ENCODE data around the gene TRPV4.

- TF ChIP-seq EZH2 (IDR thresholded peaks at IDR 0.05; ENCODE audit: low read depth, unreplicated experiment) (no peak), CREB1 (CRISPR knock-in tag; IDR thresholded peaks at IDR 0.05; ENCODE audit: low read depth) (no peak), POLR2AphosphoS5 (IDR thresholded peaks at IDR 0.05; ENCODE audit: low read depth) (no peak), JUNB (IDR thresholded peaks at IDR 0.05; ENCODE audit: unreplicated experiment) (no peak), EZH2phosphoT487 (IDR thresholded peaks at IDR 0.05; ENCODE audit: unreplicated experiment) (no peak), ZNF331 (CRISPR knock-in tag; IDR thresholded peaks at IDR 0.05; ENCODE audit: low read depth) (no peak), ZNF462 (CRISPR knock-in tag; IDR thresholded peaks at IDR 0.05) (no peak)
- TF ChIP-seq, protein P1, sequence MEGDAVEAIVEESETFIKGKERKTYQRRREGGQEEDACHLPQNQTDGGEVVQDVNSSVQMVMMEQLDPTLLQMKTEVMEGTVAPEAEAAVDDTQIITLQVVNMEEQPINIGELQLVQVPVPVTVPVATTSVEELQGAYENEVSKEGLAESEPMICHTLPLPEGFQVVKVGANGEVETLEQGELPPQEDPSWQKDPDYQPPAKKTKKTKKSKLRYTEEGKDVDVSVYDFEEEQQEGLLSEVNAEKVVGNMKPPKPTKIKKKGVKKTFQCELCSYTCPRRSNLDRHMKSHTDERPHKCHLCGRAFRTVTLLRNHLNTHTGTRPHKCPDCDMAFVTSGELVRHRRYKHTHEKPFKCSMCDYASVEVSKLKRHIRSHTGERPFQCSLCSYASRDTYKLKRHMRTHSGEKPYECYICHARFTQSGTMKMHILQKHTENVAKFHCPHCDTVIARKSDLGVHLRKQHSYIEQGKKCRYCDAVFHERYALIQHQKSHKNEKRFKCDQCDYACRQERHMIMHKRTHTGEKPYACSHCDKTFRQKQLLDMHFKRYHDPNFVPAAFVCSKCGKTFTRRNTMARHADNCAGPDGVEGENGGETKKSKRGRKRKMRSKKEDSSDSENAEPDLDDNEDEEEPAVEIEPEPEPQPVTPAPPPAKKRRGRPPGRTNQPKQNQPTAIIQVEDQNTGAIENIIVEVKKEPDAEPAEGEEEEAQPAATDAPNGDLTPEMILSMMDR (conservative IDR thresholded peaks at IDR 0.05; ENCODE audit: low read depth in 2 of 2), result no peak
- TF ChIP-seq, protein P2, sequence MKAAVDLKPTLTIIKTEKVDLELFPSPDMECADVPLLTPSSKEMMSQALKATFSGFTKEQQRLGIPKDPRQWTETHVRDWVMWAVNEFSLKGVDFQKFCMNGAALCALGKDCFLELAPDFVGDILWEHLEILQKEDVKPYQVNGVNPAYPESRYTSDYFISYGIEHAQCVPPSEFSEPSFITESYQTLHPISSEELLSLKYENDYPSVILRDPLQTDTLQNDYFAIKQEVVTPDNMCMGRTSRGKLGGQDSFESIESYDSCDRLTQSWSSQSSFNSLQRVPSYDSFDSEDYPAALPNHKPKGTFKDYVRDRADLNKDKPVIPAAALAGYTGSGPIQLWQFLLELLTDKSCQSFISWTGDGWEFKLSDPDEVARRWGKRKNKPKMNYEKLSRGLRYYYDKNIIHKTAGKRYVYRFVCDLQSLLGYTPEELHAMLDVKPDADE (IDR thresholded peaks at IDR 0.05), result no peak
- TF ChIP-seq, protein P3, sequence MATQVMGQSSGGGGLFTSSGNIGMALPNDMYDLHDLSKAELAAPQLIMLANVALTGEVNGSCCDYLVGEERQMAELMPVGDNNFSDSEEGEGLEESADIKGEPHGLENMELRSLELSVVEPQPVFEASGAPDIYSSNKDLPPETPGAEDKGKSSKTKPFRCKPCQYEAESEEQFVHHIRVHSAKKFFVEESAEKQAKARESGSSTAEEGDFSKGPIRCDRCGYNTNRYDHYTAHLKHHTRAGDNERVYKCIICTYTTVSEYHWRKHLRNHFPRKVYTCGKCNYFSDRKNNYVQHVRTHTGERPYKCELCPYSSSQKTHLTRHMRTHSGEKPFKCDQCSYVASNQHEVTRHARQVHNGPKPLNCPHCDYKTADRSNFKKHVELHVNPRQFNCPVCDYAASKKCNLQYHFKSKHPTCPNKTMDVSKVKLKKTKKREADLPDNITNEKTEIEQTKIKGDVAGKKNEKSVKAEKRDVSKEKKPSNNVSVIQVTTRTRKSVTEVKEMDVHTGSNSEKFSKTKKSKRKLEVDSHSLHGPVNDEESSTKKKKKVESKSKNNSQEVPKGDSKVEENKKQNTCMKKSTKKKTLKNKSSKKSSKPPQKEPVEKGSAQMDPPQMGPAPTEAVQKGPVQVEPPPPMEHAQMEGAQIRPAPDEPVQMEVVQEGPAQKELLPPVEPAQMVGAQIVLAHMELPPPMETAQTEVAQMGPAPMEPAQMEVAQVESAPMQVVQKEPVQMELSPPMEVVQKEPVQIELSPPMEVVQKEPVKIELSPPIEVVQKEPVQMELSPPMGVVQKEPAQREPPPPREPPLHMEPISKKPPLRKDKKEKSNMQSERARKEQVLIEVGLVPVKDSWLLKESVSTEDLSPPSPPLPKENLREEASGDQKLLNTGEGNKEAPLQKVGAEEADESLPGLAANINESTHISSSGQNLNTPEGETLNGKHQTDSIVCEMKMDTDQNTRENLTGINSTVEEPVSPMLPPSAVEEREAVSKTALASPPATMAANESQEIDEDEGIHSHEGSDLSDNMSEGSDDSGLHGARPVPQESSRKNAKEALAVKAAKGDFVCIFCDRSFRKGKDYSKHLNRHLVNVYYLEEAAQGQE (IDR thresholded peaks at IDR 0.05; ENCODE audit: unreplicated experiment), result no peak
Measured at GRCh38 chr12:109744026-109744425, 89.2 kb downstream of the TRPV4 start.

Measured in GM23338 (cell line).